HEK293 (cell line): ENCODE data around the gene NMNAT2.

ENCODE experiments used
- CTCF ChIA-PET: fragments of 350-600 bp; formaldehyde crosslinking; extraction: SDS; loops from one replicate; lab custom pipeline; 2021; ENCODE audit warnings: antibody characterized with exemption; lab: Yijun Ruan, JAX
- POLR2A ChIA-PET: fragments of 300-600 bp; formaldehyde crosslinking; extraction: SDS; loops from one replicate; lab custom pipeline; 2020; ENCODE audit warnings: antibody characterized with exemption, inconsistent platforms; lab: Yijun Ruan, JAX
- H3K27ac ChIP-seq: fragments of 200-500 bp; sonication (Bioruptor generic); 2 replicates; pipeline ENCODE4 v1.5.1; 2014; ENCODE audit warnings: low read depth, low read length, control low read depth, inconsistent platforms; ENCODE audit errors: extremely low read depth
- H3K36me3 ChIP-seq, 2 experiments: fragments of 200-500 bp in 1 of 2; sonication (Bioruptor generic) in 1 of 2; 1 replicate in 1 of 2; 2 replicates in 1 of 2; pipeline ENCODE4 v1.5.1; 2014 to 2017; ENCODE audit warnings: inconsistent platforms in 2 of 2, low read length in 2 of 2; ENCODE audit not compliant: control insufficient read depth in 2 of 2, insufficient read depth in 1 of 2
- H3K4me1 ChIP-seq: fragments of 200-500 bp; sonication (Bioruptor generic); 2 replicates; pipeline ENCODE4 v1.5.1; 2014; ENCODE audit warnings: mild to moderate bottlenecking, low read length, inconsistent platforms; ENCODE audit not compliant: control insufficient read depth, insufficient read depth
- H3K4me3 ChIP-seq: 2 replicates; pipeline ENCODE4 v1.5.1; 2011; ENCODE audit warnings: low read depth, mild to moderate bottlenecking, control low read depth, low read length, moderate library complexity
- H3K9me3 ChIP-seq: fragments of 200-500 bp; sonication (Bioruptor generic); 2 replicates; pipeline ENCODE4 v1.5.1; 2014; ENCODE audit warnings: low read depth, low read length, inconsistent platforms; ENCODE audit not compliant: control insufficient read depth, insufficient read depth
- BCL11A ChIP-seq: fragments of 450-650 bp; formaldehyde crosslinking; IDR thresholded peaks from 2 replicates; pipeline ENCODE4 v1.5.1; 2016; ENCODE audit warnings: low read depth, missing biosample characterization, missing genetic modification characterization
- EGR2 ChIP-seq: fragments of 450-650 bp; formaldehyde crosslinking; IDR thresholded peaks from 2 replicates; pipeline ENCODE4 v1.5.1; 2016; ENCODE audit warnings: low read depth, missing biosample characterization, missing genetic modification characterization
- SP2 ChIP-seq: fragments of 450-650 bp; formaldehyde crosslinking; IDR thresholded peaks from 2 replicates; pipeline ENCODE4 v1.5.1; 2016; ENCODE audit warnings: missing biosample characterization, missing genetic modification characterization
- ZBTB20 ChIP-seq: fragments of 450-650 bp; formaldehyde crosslinking; IDR thresholded peaks from 2 replicates; pipeline ENCODE4 v1.5.1; 2016; ENCODE audit warnings: missing biosample characterization, missing genetic modification characterization
- ZNF114 ChIP-seq: fragments of 450-650 bp; formaldehyde crosslinking; IDR thresholded peaks from 2 replicates; pipeline ENCODE4 v1.5.0; 2017; ENCODE audit warnings: missing biosample characterization, missing genetic modification characterization
- ZNF138 ChIP-seq: fragments of 450-650 bp; formaldehyde crosslinking; IDR thresholded peaks from 2 replicates; pipeline ENCODE4 v1.5.1; 2016; ENCODE audit warnings: missing biosample characterization, missing genetic modification characterization, borderline replicate concordance
- ZNF266 ChIP-seq: fragments of 450-650 bp; formaldehyde crosslinking; IDR thresholded peaks from 2 replicates; pipeline ENCODE4 v1.5.1; 2016; ENCODE audit warnings: missing biosample characterization, missing genetic modification characterization, low read depth
- ZNF510 ChIP-seq: fragments of 450-650 bp; formaldehyde crosslinking; IDR thresholded peaks from 2 replicates; pipeline ENCODE4 v1.5.1; 2018; ENCODE audit warnings: mild to moderate bottlenecking, missing genetic modification characterization, missing biosample characterization; ENCODE audit not compliant: insufficient replicate concordance
- ZNF529 ChIP-seq: fragments of 450-650 bp; formaldehyde crosslinking; IDR thresholded peaks from 2 replicates; pipeline ENCODE4 v1.5.1; 2017; ENCODE audit warnings: missing genetic modification characterization, missing biosample characterization; ENCODE audit not compliant: insufficient replicate concordance
- ZNF558 ChIP-seq: fragments of 450-650 bp; formaldehyde crosslinking; IDR thresholded peaks from 2 replicates; pipeline ENCODE4 v1.5.1; 2016; ENCODE audit warnings: missing biosample characterization, missing genetic modification characterization
- ZNF560 ChIP-seq: fragments of 450-650 bp; formaldehyde crosslinking; IDR thresholded peaks from 2 replicates; pipeline ENCODE4 v1.5.1; 2017; ENCODE audit warnings: missing biosample characterization, missing genetic modification characterization, borderline replicate concordance
- ZNF623 ChIP-seq: fragments of 450-650 bp; formaldehyde crosslinking; IDR thresholded peaks from 2 replicates; pipeline ENCODE4 v1.5.1; 2016; ENCODE audit warnings: missing biosample characterization, missing genetic modification characterization
- ZNF624 ChIP-seq: fragments of 450-650 bp; formaldehyde crosslinking; IDR thresholded peaks from 2 replicates; pipeline ENCODE4 v1.5.1; 2017; ENCODE audit warnings: missing biosample characterization, missing genetic modification characterization
- ZNF658 ChIP-seq: fragments of 450-650 bp; formaldehyde crosslinking; IDR thresholded peaks from 2 replicates; pipeline ENCODE4; 2016; ENCODE audit warnings: missing biosample characterization, missing genetic modification characterization
- ZNF777 ChIP-seq: fragments of 450-650 bp; formaldehyde crosslinking; IDR thresholded peaks from 2 replicates; pipeline ENCODE4 v1.5.1; 2017; ENCODE audit warnings: missing biosample characterization, missing genetic modification characterization, borderline replicate concordance
- TF ChIP-seq, protein P1 (sequence below): fragments of 450-650 bp; formaldehyde crosslinking; IDR thresholded peaks from 2 replicates; pipeline ENCODE4 v1.5.1; 2016; ENCODE audit warnings: missing biosample characterization, missing genetic modification characterization, low read depth
- TF ChIP-seq, protein P2 (sequence below): IDR thresholded peaks from 2 replicates; pipeline ENCODE4 v1.6.1; 2011; ENCODE audit warnings: mild to moderate bottlenecking, low read depth, low read length, borderline replicate concordance

The NMNAT2 gene

GRCh38 chr1:183301239-183301638, 116.9 kb downstream of the NMNAT2 start (continued):
- TF ChIP-seq ZNF114 (tag by site-specific recombination): no peak
- TF ChIP-seq, all 188 proteins: peak for 0

GRCh38 chr1:183300828-183301227, 117.4 kb downstream of the NMNAT2 start:
- no peak for TF ChIP-seq ZNF624 (tag by site-specific recombination)
- TF ChIP-seq EGR2 (tag by site-specific recombination): no peak
- no peak for TF ChIP-seq SP2 (tag by site-specific recombination)
- TF ChIP-seq, protein P1, sequence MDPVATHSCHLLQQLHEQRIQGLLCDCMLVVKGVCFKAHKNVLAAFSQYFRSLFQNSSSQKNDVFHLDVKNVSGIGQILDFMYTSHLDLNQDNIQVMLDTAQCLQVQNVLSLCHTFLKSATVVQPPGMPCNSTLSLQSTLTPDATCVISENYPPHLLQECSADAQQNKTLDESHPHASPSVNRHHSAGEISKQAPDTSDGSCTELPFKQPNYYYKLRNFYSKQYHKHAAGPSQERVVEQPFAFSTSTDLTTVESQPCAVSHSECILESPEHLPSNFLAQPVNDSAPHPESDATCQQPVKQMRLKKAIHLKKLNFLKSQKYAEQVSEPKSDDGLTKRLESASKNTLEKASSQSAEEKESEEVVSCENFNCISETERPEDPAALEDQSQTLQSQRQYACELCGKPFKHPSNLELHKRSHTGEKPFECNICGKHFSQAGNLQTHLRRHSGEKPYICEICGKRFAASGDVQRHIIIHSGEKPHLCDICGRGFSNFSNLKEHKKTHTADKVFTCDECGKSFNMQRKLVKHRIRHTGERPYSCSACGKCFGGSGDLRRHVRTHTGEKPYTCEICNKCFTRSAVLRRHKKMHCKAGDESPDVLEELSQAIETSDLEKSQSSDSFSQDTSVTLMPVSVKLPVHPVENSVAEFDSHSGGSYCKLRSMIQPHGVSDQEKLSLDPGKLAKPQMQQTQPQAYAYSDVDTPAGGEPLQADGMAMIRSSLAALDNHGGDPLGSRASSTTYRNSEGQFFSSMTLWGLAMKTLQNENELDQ (tag by site-specific recombination): no peak
- TF ChIP-seq ZNF138: no peak
- TF ChIP-seq ZNF558 (tag by site-specific recombination): no peak
- no peak for TF ChIP-seq ZNF777 (tag by site-specific recombination)
- TF ChIP-seq BCL11A (tag by site-specific recombination): no peak
- CTCF ChIA-PET: no interaction called here

GRCh38 chr1:183300395-183300794, 117.8 kb downstream of the NMNAT2 start:
- Histone ChIP-seq H3K4me3 (no peak overlapping the region), H3K4me1 (peaks cover 6% of the 10 kb centered on the region; the same call in 1 of the 2 replicates), H3K36me3 (no peaks in the 10 kb centered on the region), H3K9me3 (no peaks in the 10 kb centered on the region), H3K27ac (no peak overlapping the region)
- ChIA-PET CTCF (no interaction called here), POLR2A (no interaction called here)
- 0 out of 2 replicates have a peak, but pooled peaks have one; percentile 22 for TF ChIP-seq ZNF266 (tag by site-specific recombination)
- TF ChIP-seq ZNF658 (tag by site-specific recombination): no peak
- TF ChIP-seq ZNF560 (tag by site-specific recombination): no peak
- TF ChIP-seq ZNF529: peak; percentile 95

More at GRCh38 chr1:183300828-183301227, 117.4 kb downstream of the NMNAT2 start:
- POLR2A ChIA-PET: no interaction called here
- H3K9me3 ChIP-seq: no peaks in the 10 kb centered on the region
- no peak overlapping the region for H3K27ac ChIP-seq
- no peaks in the 10 kb centered on the region for H3K36me3 ChIP-seq
- H3K4me1 ChIP-seq: peaks cover 6% of the 10 kb centered on the region; the same call in 1 of the 2 replicates
- no peak overlapping the region for H3K4me3 ChIP-seq

- Histone ChIP-seq H3K36me3 (no peaks in the 10 kb centered on the region), H3K4me1 (no peaks in the 10 kb centered on the region), H3K9me3 (no peaks in the 10 kb centered on the region), H3K27ac (no peak overlapping the region), H3K4me3 (no peak overlapping the region)
- ChIA-PET CTCF (interaction anchor here (1.4 to 2.0 kb wide), 2 partner anchors 10 to 15 kb away, joined by 4 to 9 read pairs; no protein-coding TSS in a partner anchor), POLR2A (no interaction called here)
- TF ChIP-seq ZBTB20 (tag by site-specific recombination) (no peak), ZNF510 (tag by site-specific recombination) (no peak), ZNF623 (tag by site-specific recombination) (no peak)
- TF ChIP-seq, protein P2, sequence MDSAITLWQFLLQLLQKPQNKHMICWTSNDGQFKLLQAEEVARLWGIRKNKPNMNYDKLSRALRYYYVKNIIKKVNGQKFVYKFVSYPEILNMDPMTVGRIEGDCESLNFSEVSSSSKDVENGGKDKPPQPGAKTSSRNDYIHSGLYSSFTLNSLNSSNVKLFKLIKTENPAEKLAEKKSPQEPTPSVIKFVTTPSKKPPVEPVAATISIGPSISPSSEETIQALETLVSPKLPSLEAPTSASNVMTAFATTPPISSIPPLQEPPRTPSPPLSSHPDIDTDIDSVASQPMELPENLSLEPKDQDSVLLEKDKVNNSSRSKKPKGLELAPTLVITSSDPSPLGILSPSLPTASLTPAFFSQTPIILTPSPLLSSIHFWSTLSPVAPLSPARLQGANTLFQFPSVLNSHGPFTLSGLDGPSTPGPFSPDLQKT: no peak
Measured at GRCh38 chr1:183296782-183297181, 121.4 kb downstream of the NMNAT2 start.
